Gastrocnemius medialis (tissue), 4 donors: ENCODE results near the gene MYO16. TPM values are rescaled to one million over a fixed set of nuclear protein-coding genes. Genes with fewer than 3 reads are reported as not detected.

Experiments
- ATAC-seq, 2 donors: fragments of 150-250 bp; one replicate each; pipeline ENCODE4 v1.9.1; 2016
- DNase-seq, 2 donors: peaks; one replicate each; pipeline ENCODE4 v3.0.0-alpha.2; 2019
- H3K27ac ChIP-seq, 4 donors: fragments of 200-600 bp; sonication (generic); 1 replicate in 1 of 4; 2 replicates in 3 of 4; pipeline ENCODE4 v1.5.1; 2016 to 2018; ENCODE audit warnings: mild to moderate bottlenecking in 2 of 4, moderate library complexity in 1 of 4
- H3K27me3 ChIP-seq, 3 donors: fragments of 200-600 bp; sonication (generic) in 2 of 3; 1 replicate in 1 of 3; 2 replicates in 2 of 3; pipeline versions ENCODE4 v1.5.1 to v1.6.0; 2016 to 2019; ENCODE audit warnings: mild to moderate bottlenecking in 1 of 3, moderate library complexity in 1 of 3
- H3K36me3 ChIP-seq, 2 donors: fragments of 200-600 bp; sonication (generic) in 1 of 2; one replicate each; pipeline ENCODE4 v1.5.1; 2017 to 2018
- H3K4me1 ChIP-seq, 2 donors: fragments of 200-600 bp; sonication (generic) in 1 of 2; one replicate each; pipeline ENCODE4 v1.5.1; 2016 to 2017; ENCODE audit warnings: mild to moderate bottlenecking in 2 of 2
- H3K4me3 ChIP-seq, 4 donors: fragments of 200-600 bp; sonication (generic) in 3 of 4; 1 replicate in 1 of 4; 2 replicates in 3 of 4; pipeline ENCODE4 v1.5.1; 2016 to 2019; ENCODE audit warnings: mild to moderate bottlenecking in 2 of 4
- H3K9me3 ChIP-seq, 3 donors: fragments of 200-600 bp; sonication (generic) in 2 of 3; 1 replicate in 1 of 3; 2 replicates in 2 of 3; pipeline ENCODE4 v1.5.1; 2016 to 2019
- CTCF ChIP-seq, 5 experiments: fragments of 450-650 bp in 3 of 5; fragments of 200-600 bp in 2 of 5; sonication (generic) in 2 of 5; IDR thresholded peaks in 4 of 5; conservative IDR thresholded peaks in 1 of 5; 1 replicate in 4 of 5; 2 replicates in 1 of 5; pipeline ENCODE4 v1.5.1; 2016 to 2019; ENCODE audit warnings: antibody characterized with exemption in 5 of 5, mild to moderate bottlenecking in 3 of 5, moderate library complexity in 3 of 5
- POLR2A ChIP-seq, 2 donors: fragments of 450-650 bp; IDR thresholded peaks; one replicate each; pipeline ENCODE4 v1.6.1; 2017; ENCODE audit warnings: antibody characterized with exemption in 2 of 2, mild to moderate bottlenecking in 2 of 2, moderate library complexity in 2 of 2
- in situ Hi-C, 4 donors: fragments of 200-750 bp; cut with MboI; loops; one replicate each; pipeline versions ENCODE4 v1.15.0 to v1.8.0; 2017; ENCODE audit warnings: low sequenced_read_pairs in 4 of 4
- intact Hi-C: fragments of 100-400 bp; cut with DNase I; formaldehyde crosslinking; loops from one replicate; pipeline ENCODE4 v1.15.1; 2023; ENCODE audit warnings: low total_unique reads
- total RNA-seq, 4 donors: library from RNA; depleted of rRNA; stranded (reverse); fragments of >200 nt; gene quantifications; one replicate each; pipeline versions ENCODE4 v1.1.0 to v1.2.3, GENCODE V29; 2016

MYO16 gene
- total RNA-seq, 4 donors from 2014 or later = 0.02 TPM; not detected in 3

- Histone ChIP-seq H3K4me3 (no peak overlapping the region), H3K9me3 (no peaks in the 10 kb centered on the region), H3K36me3 (no peaks in the 10 kb centered on the region), H3K4me1 (no peaks in the 10 kb centered on the region), H3K27me3 (no peaks in the 10 kb centered on the region), H3K27ac (no peak overlapping the region)
- ATAC-seq = no peak
- intact Hi-C loops (no loop called here), in situ Hi-C loops (no loop called here)
- no peak for TF ChIP-seq CTCF (IDR thresholded peaks at IDR 0.05 in 4 of 5, conservative IDR thresholded peaks at IDR 0.05 in 1 of 5)
- TF ChIP-seq POLR2A (IDR thresholded peaks at IDR 0.05) = no peak
- no peak for DNase-seq
These were observed 61.3 kb downstream of the MYO16 start for GRCh38 chr13:108690726-108691125.

- DNase-seq (no peak), ATAC-seq (no peak)
- in situ Hi-C loops = no loop called here
- no peak overlapping the region for H3K27ac ChIP-seq
- TF ChIP-seq POLR2A (IDR thresholded peaks at IDR 0.05) (no peak), CTCF (IDR thresholded peaks at IDR 0.05 in 4 of 5, conservative IDR thresholded peaks at IDR 0.05 in 1 of 5) (no peak)
- H3K4me3 ChIP-seq = no peak overlapping the region
- no peaks in the 10 kb centered on the region for H3K9me3 ChIP-seq
- intact Hi-C loops = no loop called here
- no peaks in the 10 kb centered on the region for H3K36me3 ChIP-seq
- H3K4me1 ChIP-seq = no peaks in the 10 kb centered on the region
- no peaks in the 10 kb centered on the region for H3K27me3 ChIP-seq
These were observed 71.2 kb downstream of the MYO16 start for GRCh38 chr13:108700422-108701170.

GRCh38 chr13:108702171-108702570 lies 72.8 kb downstream of the MYO16 start:
- in situ Hi-C loops = no loop called here
- Histone ChIP-seq H3K4me1 (no peaks in the 10 kb centered on the region), H3K9me3 (no peaks in the 10 kb centered on the region), H3K27me3 (no peaks in the 10 kb centered on the region), H3K27ac (no peak overlapping the region), H3K36me3 (no peaks in the 10 kb centered on the region), H3K4me3 (no peak overlapping the region)
- TF ChIP-seq POLR2A (IDR thresholded peaks at IDR 0.05) = no peak
- no peak for TF ChIP-seq CTCF (IDR thresholded peaks at IDR 0.05 in 4 of 5, conservative IDR thresholded peaks at IDR 0.05 in 1 of 5)
- DNase-seq (no peak), ATAC-seq (no peak)
- intact Hi-C loops = no loop called here

- no peak for DNase-seq
- ATAC-seq = no peak
- no peak overlapping the region for H3K4me3 ChIP-seq
- intact Hi-C loops (no loop called here), in situ Hi-C loops (no loop called here)
- no peaks in the 10 kb centered on the region for H3K9me3 ChIP-seq
- no peak for TF ChIP-seq CTCF (IDR thresholded peaks at IDR 0.05 in 4 of 5, conservative IDR thresholded peaks at IDR 0.05 in 1 of 5)
- no peak for TF ChIP-seq POLR2A (IDR thresholded peaks at IDR 0.05)
- H3K4me1 ChIP-seq = no peaks in the 10 kb centered on the region
- no peak overlapping the region for H3K27ac ChIP-seq
- no peaks in the 10 kb centered on the region for H3K27me3 ChIP-seq
- no peaks in the 10 kb centered on the region for H3K36me3 ChIP-seq
These were observed 75.6 kb downstream of the MYO16 start for GRCh38 chr13:108705031-108705430.

- no peak overlapping the region for H3K4me3 ChIP-seq
- H3K27ac ChIP-seq = no peak overlapping the region
- H3K4me1 ChIP-seq = no peaks in the 10 kb centered on the region
- in situ Hi-C loops (no loop called here), intact Hi-C loops (no loop called here)
- H3K9me3 ChIP-seq = no peaks in the 10 kb centered on the region
- no peaks in the 10 kb centered on the region for H3K27me3 ChIP-seq
- no peaks in the 10 kb centered on the region for H3K36me3 ChIP-seq
- ATAC-seq (no peak), DNase-seq (no peak)
- no peak for TF ChIP-seq CTCF (IDR thresholded peaks at IDR 0.05 in 4 of 5, conservative IDR thresholded peaks at IDR 0.05 in 1 of 5)
- TF ChIP-seq POLR2A (IDR thresholded peaks at IDR 0.05) = no peak
These were observed 78.2 kb downstream of the MYO16 start for GRCh38 chr13:108707584-108707983.
